Right kidney (tissue), 9 donors: ENCODE data around the gene MS4A15.
"Not testable (repeated sequence)": the region's sequence is repeated elsewhere in the genome, so short reads cannot be mapped to it uniquely, and the experiment has no call there.

Source experiments
- DNase-seq: peaks from one replicate; pipeline ENCODE4 v3.0.0-alpha.2; 2016
- long read RNA-seq, 8 donors: transcript quantifications; one replicate each; lab custom pipeline, GENCODE V29; 2026

The MS4A15 gene
- long read RNA-seq, donor 1: 0 reads
- long read RNA-seq, donor 2: 0 reads
- long read RNA-seq, donor 3: 0 reads
- long read RNA-seq, donor 4: 0 reads
- long read RNA-seq, donor 5: 0 reads
- long read RNA-seq, donor 6: 0 reads
- long read RNA-seq, donor 7: 0 reads
- long read RNA-seq, donor 8: 0 reads

GRCh38 chr11:60756307-60757032 lies at the start of gene MS4A15:
Gene MS4A15, plus strand, starts transcription at chr11:60756867. Its CDS starts 6,867 bp downstream, at chr11:60763734.
- no peak for DNase-seq

GRCh38 chr11:60706931-60707330 lies 49.7 kb upstream of the MS4A15 start:
- no peak for DNase-seq

GRCh38 chr11:60710482-60710881 lies 46.2 kb upstream of the MS4A15 start:
- DNase-seq: no peak

DNA sequence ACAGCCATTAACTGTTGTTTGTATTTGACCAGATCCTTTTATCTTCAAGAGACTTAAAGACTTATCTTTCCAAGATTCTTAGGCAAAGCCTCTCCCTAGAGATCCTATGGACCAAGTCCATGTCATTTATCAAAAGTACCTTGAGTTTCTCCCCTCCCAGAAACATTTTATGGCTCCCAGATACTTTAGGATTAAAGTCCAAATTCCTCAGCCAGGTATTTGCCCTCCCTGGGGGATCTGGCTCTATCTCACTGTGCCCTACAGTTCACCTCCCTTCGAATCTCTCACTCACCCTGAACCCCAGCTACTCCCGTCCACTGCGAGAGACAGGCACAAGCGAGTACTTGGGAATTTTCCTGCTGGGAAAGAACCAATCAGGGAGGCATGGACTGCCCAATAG lies 45.4 kb upstream of the MS4A15 start:
- no peak for DNase-seq

GRCh38 chr11:60713423-60713822 lies 43.2 kb upstream of the MS4A15 start:
- not testable (repeated sequence) for DNase-seq

DNA sequence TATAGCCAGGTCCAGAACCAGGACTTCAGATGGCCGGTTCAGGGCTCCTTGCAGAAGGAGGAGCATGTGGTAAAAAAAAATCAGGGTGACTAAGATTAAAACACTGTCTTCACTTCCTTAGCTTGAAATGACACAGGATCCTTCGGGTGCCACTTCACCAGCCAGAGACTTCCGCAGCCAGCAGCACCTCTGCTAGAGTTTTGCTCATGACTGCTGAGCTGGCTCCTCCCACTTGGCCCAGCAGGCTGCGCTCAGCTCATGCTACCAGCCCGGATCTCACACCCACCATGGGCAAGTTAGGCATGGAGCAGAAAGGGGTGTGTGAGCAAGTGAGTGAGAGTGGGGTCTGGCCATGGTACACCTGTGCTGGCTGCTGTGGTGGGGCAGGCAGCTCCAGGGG lies 38.7 kb upstream of the MS4A15 start:
- DNase-seq: no peak

DNA sequence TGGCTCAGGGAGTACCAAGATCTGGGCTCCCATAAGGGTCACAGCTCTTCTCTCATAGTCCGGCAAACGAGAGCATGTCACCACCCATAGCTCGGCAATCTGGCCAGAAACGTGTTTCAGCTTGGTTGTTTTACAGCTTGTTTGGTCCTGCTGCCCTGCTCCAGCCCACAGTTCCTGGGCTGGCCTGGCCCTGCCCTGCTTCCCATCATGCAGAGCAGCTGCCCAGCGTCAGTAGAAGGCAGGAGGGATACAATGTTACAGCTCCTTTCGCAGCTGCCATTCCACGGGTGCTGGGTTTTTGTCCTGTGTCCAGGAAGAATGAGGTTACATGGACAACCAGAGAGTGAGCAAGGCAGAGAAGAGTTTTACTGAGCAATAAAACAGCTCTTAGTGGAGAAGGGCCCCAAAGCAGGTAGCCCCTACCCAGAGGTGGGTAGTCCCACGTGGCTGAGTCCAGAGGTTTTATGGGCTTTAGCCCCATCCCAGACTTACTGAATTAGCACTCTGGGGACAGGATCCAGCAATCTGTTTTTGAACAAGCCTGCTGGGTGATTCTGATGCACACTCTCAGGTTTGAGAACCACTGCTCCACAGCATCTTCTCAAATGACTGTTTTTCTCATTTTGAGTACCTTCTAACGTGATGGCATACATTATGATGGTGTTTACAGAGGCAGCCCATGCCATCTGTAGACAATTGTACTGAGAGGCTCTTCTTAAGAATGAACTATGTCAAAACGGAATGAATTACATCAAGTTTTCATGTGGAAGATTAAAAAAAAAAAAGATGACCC lies 37.9 kb upstream of the MS4A15 start:
- DNase-seq: no peak

DNA sequence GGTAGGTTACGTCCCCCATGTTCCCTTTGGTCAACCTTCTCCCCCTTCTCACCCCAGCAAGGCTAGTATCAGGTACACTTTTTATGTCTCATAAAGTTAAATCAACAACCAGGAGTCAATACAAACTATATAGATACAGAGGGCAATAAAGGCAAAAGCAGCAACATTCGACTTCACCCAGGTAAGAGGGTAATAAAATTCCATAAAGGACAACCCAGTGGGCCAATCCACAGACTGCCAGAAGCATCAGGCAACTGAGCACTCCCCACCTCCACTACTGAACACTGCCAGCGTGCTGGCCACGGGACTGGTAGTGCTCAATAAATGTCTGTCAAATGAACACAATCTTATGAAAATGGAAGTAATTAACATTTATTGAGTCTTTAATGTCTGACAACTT lies 37.3 kb upstream of the MS4A15 start:
- DNase-seq: no peak

DNA sequence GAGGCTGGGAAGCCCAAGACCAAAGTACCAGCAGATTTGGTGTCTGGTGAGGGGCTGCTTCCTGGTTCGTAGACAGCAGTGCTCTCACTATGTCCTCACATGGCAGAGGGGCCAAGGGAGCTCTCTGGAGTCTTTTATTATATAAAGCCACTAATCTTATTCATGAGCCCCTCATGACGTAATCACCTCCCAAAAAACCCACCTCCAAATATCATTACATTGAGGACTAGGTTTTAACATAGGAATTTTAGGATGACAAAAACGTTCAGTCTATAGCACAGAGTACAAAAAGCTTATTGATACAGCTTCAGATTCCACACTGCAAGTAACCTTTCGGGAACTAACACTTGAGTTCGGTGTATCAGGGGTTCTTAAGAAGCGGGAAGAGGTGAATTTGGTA lies 36.2 kb upstream of the MS4A15 start:
- DNase-seq: no peak

GRCh38 chr11:60724420-60724819 lies 32.2 kb upstream of the MS4A15 start, which contains the start of gene MS4A18:
Gene MS4A18, plus strand, starts transcription at chr11:60724720.
- DNase-seq: no peak

- no peak for DNase-seq
Measured at GRCh38 chr11:60725592-60725991, 31.1 kb upstream of the MS4A15 start.

- no peak for DNase-seq
Measured at GRCh38 chr11:60731586-60731985, 25.1 kb upstream of the MS4A15 start.

GRCh38 chr11:60734279-60734678 lies 22.4 kb upstream of the MS4A15 start:
- no peak for DNase-seq

DNA sequence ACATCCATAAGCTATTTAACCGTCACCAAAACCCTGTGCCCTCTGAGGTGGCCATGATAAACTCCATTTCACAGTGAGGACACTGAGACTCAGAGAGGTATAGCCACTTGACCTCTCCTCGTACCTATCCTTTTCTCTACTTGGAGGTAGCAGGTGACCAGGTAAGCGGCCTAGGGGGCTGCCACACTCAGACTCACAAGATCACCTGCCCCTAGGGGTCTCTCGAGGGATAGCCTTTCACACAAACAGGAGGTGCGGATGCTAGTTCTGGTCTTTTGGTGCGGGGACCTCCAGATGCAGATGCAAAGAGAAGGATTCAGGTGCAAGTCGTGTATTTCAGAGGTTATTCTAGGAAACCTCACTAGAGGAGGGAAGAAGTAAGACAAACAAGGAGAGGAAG lies 17.6 kb upstream of the MS4A15 start:
- DNase-seq: no peak

GRCh38 chr11:60740573-60740972 lies 16.1 kb upstream of the MS4A15 start:
- DNase-seq: no peak

GRCh38 chr11:60741421-60741820 lies 15.2 kb upstream of the MS4A15 start:
- no peak for DNase-seq

- no peak for DNase-seq
Measured at GRCh38 chr11:60743058-60743457, 13.6 kb upstream of the MS4A15 start.

- no peak for DNase-seq
Measured at GRCh38 chr11:60744114-60744513, 12.6 kb upstream of the MS4A15 start.

GRCh38 chr11:60747359-60747873 lies 9.3 kb upstream of the MS4A15 start:
- no peak for DNase-seq

GRCh38 chr11:60748225-60748624 lies 8.4 kb upstream of the MS4A15 start:
- no peak for DNase-seq

DNA sequence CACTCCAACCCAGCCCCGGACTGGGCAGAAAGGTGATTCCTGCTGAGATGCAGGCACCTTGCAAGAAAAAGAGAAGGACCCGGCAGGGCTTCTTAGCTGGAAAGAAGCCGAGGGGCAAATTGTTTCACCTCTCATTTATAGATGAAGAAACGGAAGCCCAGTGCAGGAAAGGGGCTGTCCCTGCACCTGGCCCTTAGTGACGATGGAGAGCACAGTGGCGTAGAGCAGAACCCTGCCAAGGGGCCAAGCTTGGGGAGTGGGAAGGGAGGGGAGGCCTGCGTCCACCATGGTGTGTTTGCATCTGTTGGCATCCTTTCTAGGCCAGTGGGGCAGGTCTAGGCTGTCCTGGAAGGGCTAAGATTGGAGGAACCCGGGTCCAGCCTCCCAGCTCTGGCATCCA lies 7.8 kb upstream of the MS4A15 start:
- no peak for DNase-seq

- no peak for DNase-seq
Measured at GRCh38 chr11:60750911-60751310, 5.8 kb upstream of the MS4A15 start.

- no peak for DNase-seq
Measured at GRCh38 chr11:60753309-60753708, 3.4 kb upstream of the MS4A15 start.
